GM18907 (cell line): ENCODE results near the gene TUBGCP3.

Experiments
- ATAC-seq: cut with Tn5 transposase; IDR thresholded peaks from one replicate; pipeline ENCODE4 v1.9.1; 2021; ENCODE audit warnings: mild to moderate bottlenecking, moderate library complexity; ENCODE audit not compliant: unreplicated experiment

The TUBGCP3 gene

GRCh38 chr13:112444416-112445399, 143.2 kb downstream of the TUBGCP3 start:
- no peak for ATAC-seq

DNA sequence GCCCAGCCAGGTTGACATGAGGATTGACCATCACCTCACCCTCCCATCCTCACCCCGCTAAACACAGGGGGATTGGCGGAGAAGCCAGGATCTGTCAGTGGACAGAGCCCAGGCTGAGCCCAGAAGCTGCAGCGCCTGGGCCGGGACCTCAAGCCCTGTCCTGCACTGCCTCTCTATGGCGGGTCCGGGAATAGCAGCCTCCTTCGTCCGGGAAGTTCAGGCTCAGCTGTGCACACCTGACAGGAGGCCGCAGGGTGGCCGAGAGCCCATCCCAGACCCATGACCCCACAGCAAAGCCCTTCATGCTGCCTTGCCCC, 144.0 kb downstream of the TUBGCP3 start:
- ATAC-seq: no peak

- ATAC-seq: no peak
Measured at GRCh38 chr13:112443191-112443994, 144.6 kb downstream of the TUBGCP3 start.

- ATAC-seq: no peak
Measured at GRCh38 chr13:112442483-112443090, 145.4 kb downstream of the TUBGCP3 start.

- ATAC-seq: no peak
Measured at GRCh38 chr13:112441779-112442310, 146.1 kb downstream of the TUBGCP3 start.

DNA sequence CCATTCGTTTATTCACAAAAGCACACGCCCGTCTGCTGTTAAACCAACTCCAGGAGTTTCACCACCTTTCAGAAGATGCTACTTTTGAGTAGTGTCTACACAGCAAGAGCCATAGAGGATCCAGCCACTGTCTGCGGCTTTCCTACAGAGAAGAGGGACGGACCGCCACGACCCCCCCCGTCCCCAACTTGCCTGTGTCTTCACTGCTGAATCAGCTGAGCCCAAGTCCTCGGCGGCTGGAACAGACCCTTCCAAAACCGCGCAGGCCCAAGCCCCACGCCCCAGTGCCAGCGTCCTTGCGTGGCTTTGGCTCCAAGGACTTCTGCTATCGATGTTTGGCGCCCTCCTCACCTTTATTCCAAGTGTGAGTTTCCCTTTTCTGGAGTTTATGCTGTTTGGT, 146.7 kb downstream of the TUBGCP3 start:
- no peak for ATAC-seq

DNA sequence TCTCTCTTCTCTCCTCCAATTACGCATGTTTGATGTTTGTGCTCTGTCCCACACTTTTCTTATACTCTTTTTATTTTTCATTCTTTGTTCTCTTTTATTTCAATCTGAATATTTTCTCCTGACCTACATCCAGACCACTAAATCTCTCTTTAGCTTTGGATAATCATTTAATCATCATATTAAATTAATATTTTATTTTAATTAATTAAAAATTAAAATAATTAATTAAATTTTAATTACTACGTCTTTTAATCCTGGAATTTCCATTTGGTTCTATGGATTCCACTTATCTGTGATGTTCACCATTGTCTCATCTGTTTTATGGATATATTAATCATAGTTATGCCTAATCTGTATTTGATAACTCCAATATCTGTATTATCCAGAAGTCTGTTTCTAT, 149.4 kb downstream of the TUBGCP3 start:
- no peak for ATAC-seq

DNA sequence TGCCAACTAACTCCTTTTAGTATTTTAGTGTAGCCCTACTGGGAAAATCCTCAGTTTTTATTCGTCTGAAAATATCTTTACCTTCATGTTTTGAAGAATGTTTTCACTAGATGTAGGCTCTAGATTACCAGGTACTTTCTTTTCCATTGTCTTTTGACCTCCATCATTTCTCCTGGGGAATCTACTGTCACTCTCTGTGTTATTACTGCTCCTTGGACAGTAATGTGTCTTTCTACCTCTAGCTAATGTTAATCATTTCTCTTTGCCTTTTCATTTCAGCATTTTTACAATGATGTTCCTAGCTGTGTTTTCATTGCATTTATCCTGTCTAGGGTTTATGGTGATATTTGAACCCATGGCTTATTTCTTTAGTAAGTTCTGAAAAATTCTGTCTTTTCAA, 149.9 kb downstream of the TUBGCP3 start:
- ATAC-seq: no peak

GRCh38 chr13:112435973-112436372, 152.0 kb downstream of the TUBGCP3 start:
- ATAC-seq: no peak
